Prostate gland (tissue), 2 donors: ENCODE measurements around the gene RFXANK. TPM values are rescaled to one million over a fixed set of nuclear protein-coding genes. Genes with fewer than 3 reads are reported as not detected.
"Not testable (repeated sequence)": the region's sequence is repeated elsewhere in the genome, so short reads cannot be mapped to it uniquely, and the experiment has no call there.

Source experiments
- DNase-seq: peaks from one replicate; pipeline ENCODE4 v3.0.0-alpha.2; 2019; ENCODE audit warnings: low spot score
- H3K27ac ChIP-seq, 2 donors: fragments of 200-600 bp; sonication (generic); 2 replicates each; pipeline ENCODE4 v1.5.1; 2017 to 2019
- H3K27me3 ChIP-seq: fragments of 200-600 bp; sonication (generic); replicated peaks from 2 replicates; pipeline ENCODE4 v1.5.1; 2019; ENCODE audit not compliant: insufficient read depth
- H3K36me3 ChIP-seq, 2 donors: fragments of 200-600 bp; sonication (generic); 1 replicate in 1 of 2; 2 replicates in 1 of 2; pipeline versions ENCODE4 v1.5.1 to v1.8.1; 2017 to 2019
- H3K4me1 ChIP-seq: fragments of 200-600 bp; sonication (generic); replicated peaks from 2 replicates; pipeline ENCODE4 v1.5.1; 2019
- H3K4me3 ChIP-seq, 2 donors: fragments of 200-600 bp; sonication (generic); 2 replicates each; pipeline ENCODE4 v1.5.1; 2017 to 2019
- H3K9me3 ChIP-seq: fragments of 200-600 bp; sonication (generic); 2 replicates; pipeline ENCODE4 v1.5.1; 2017
- CTCF ChIP-seq, 4 experiments: fragments of 200-600 bp in 2 of 4; fragments of 450-650 bp in 2 of 4; sonication (generic) in 2 of 4; IDR thresholded peaks; 1 replicate in 3 of 4; 2 replicates in 1 of 4; pipeline ENCODE4 v1.5.1; 2016 to 2019; ENCODE audit warnings: antibody characterized with exemption in 4 of 4, mild to moderate bottlenecking in 2 of 4, moderate library complexity in 2 of 4
- POLR2A ChIP-seq: fragments of 450-650 bp; IDR thresholded peaks from one replicate; pipeline ENCODE4 v1.6.1; 2016; ENCODE audit warnings: antibody characterized with exemption, mild to moderate bottlenecking
- POLR2AphosphoS5 ChIP-seq: sonication (generic); formaldehyde crosslinking; IDR thresholded peaks from one replicate; pipeline ENCODE4 v1.6.1; 2017; ENCODE audit warnings: antibody characterized with exemption
- WGBS: methylation state at CpG from one replicate; pipeline ENCODE4 v1.1.5; 2018; 5-methylcytosine and 5-hydroxymethylcytosine counted together
- intact Hi-C: fragments of 100-400 bp; cut with DNase I; formaldehyde crosslinking; loops from one replicate; pipeline ENCODE4 v1.14.2; 2022
- total RNA-seq, 2 donors: library from RNA; depleted of rRNA; stranded (reverse); fragments of >200 nt; gene quantifications; one replicate each; pipeline ENCODE4 v1.1.0, GENCODE V29; 2016

Gene RFXANK
- total RNA-seq, 2 donors from 2014 or later, result 44.2 to 46.3 TPM

GRCh38 chr19:19146865-19147264 lies 45.2 kb upstream of the RFXANK start:
- WGBS, result 97% methylated on average over 7 of the region's 7 CpGs
- no peak for TF ChIP-seq CTCF (IDR thresholded peaks at IDR 0.05)
- DNase-seq, result no peak
- no peak overlapping the region for H3K4me3 ChIP-seq
- H3K4me1 ChIP-seq, result no peaks in the 10 kb centered on the region
- H3K27me3 ChIP-seq, result no peaks in the 10 kb centered on the region
- H3K27ac ChIP-seq, result no peak overlapping the region
- no peaks in the 10 kb centered on the region for H3K9me3 ChIP-seq
- no peaks in the 10 kb centered on the region for H3K36me3 ChIP-seq
- intact Hi-C loops, result loop anchor here (5.0 to 10.0 kb wide), 2 partner anchors 78 to 345 kb away; no protein-coding TSS in a partner anchor

DNA sequence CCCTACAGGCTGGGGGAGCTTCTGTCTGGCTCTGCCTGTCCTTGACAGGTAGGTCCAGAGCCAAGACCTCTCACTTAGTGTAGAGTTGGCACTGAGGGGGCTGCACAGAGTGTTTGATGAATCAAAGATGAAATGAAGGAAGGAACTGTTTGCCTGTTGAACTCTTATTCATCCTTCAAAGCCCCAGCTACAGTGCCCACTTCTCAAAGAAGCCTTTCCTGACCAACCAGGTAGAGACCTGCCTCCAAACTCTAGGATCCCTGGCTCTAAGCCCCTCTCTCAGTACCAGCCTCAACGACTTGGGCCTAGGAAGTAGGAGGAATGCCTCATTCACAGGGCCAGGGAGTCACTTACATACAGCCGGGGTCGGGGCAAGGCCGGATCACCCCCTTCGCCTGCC lies 44.7 kb upstream of the RFXANK start:
- intact Hi-C loops, result loop anchor here (5.0 to 10.0 kb wide), 2 partner anchors 77 to 345 kb away; no protein-coding TSS in a partner anchor

DNA sequence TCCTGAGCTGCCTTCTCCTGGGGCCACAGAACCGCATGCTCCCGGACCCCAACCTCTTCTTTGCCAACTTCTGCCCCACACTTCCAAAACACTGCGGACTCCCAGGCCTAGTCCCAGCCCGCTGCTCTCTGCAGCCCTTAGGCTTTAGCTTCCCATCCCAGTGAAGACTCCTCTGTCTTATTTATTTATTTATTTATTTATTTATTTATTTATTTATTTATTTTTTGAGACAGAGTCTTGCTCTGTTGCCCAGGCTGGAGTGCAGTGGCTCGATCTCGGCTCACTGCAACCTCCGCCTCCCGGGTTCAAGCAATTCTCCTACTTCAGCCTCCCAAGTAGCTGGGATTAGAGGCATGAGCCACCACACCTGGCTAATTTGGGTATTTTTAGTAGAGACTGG lies 43.6 kb upstream of the RFXANK start:
- not testable (repeated sequence) for H3K9me3 ChIP-seq, H3K27ac ChIP-seq, DNase-seq, H3K4me3 ChIP-seq, H3K27me3 ChIP-seq, H3K4me1 ChIP-seq, H3K36me3 ChIP-seq
- WGBS, result 96% methylated on average over 8 of the region's 8 CpGs
- intact Hi-C loops, result loop anchor here (5.0 to 10.0 kb wide), 2 partner anchors 76 to 344 kb away; no protein-coding TSS in a partner anchor

More for the DNA sequence above, 44.7 kb upstream of the RFXANK start:
- Histone ChIP-seq H3K36me3 (no peaks in the 10 kb centered on the region), H3K27me3 (no peaks in the 10 kb centered on the region), H3K4me1 (no peaks in the 10 kb centered on the region), H3K27ac (no peak overlapping the region), H3K4me3 (no peak overlapping the region), H3K9me3 (no peaks in the 10 kb centered on the region)
- DNase-seq, result no peak
- TF ChIP-seq POLR2A, result no peak
- TF ChIP-seq POLR2AphosphoS5, result no peak
- 94% methylated on average over 5 of the region's 5 CpGs for WGBS

DNA sequence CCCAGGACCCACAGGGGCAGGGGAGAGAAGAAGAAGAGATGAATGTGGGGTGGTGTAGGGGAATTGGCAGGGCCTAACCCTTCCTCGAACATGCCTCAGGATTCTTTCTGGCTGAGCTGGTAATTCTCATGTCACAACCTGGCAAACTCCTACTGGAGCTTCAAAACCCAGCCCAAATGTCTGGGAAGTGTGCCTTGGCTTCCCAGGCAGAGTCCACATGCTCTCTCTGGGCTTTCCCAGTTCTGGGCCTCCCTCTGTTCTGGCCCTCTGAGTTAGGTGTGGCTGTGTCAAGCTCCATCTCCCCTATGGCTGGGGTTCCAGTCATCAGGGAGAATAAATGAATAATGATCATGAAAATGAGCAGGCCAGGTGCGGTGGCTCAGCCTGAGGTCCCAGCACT lies 42.6 kb upstream of the RFXANK start:
- no peak for DNase-seq
- Histone ChIP-seq H3K27ac (no peak overlapping the region), H3K27me3 (no peaks in the 10 kb centered on the region), H3K36me3 (no peaks in the 10 kb centered on the region), H3K4me3 (no peak overlapping the region), H3K4me1 (no peaks in the 10 kb centered on the region), H3K9me3 (no peaks in the 10 kb centered on the region)
- 83% methylated on average over 2 of the region's 2 CpGs for WGBS
- intact Hi-C loops, result loop anchor here (5.0 to 10.0 kb wide), 2 partner anchors 75 to 343 kb away; no protein-coding TSS in a partner anchor
- no peak for TF ChIP-seq POLR2A
- no peak for TF ChIP-seq POLR2AphosphoS5
- no peak for TF ChIP-seq CTCF (IDR thresholded peaks at IDR 0.05)

GRCh38 chr19:19151418-19151817 lies 40.6 kb upstream of the RFXANK start:
- Histone ChIP-seq H3K36me3 (no peaks in the 10 kb centered on the region), H3K4me1 (no peaks in the 10 kb centered on the region), H3K27ac (no peak overlapping the region), H3K27me3 (no peaks in the 10 kb centered on the region), H3K4me3 (no peak overlapping the region), H3K9me3 (no peaks in the 10 kb centered on the region)
- DNase-seq, result no peak
- 78% methylated on average over 11 of the region's 11 CpGs for WGBS
- intact Hi-C loops, result no loop called here
- no peak for TF ChIP-seq CTCF (IDR thresholded peaks at IDR 0.05)
- TF ChIP-seq POLR2A, result no peak
- no peak for TF ChIP-seq POLR2AphosphoS5

- WGBS, result 87% methylated on average over 13 of the region's 13 CpGs
- DNase-seq, result no peak
- no peaks in the 10 kb centered on the region for H3K27me3 ChIP-seq
- no peak overlapping the region for H3K27ac ChIP-seq
- H3K9me3 ChIP-seq, result no peaks in the 10 kb centered on the region
- H3K36me3 ChIP-seq, result no peaks in the 10 kb centered on the region
- TF ChIP-seq POLR2AphosphoS5, result no peak
- no peak for TF ChIP-seq POLR2A
- TF ChIP-seq CTCF (IDR thresholded peaks at IDR 0.05), result no peak
- no peak overlapping the region for H3K4me3 ChIP-seq
- H3K4me1 ChIP-seq, result no peaks in the 10 kb centered on the region
- intact Hi-C loops, result no loop called here
These were observed 39.2 kb upstream of the RFXANK start for GRCh38 chr19:19152668-19153384.
